ENCODE measurements around the gene RHOJ.

The RHOJ gene

GRCh38 chr14:63192085-63192484 is 12.2 kb upstream of the RHOJ start:
- TF ChIP-seq SUZ12 (IDR thresholded peaks at IDR 0.05; ENCODE audit: extremely low read depth, insufficient read depth, insufficient read length): no peak
- no peak for TF ChIP-seq YY1 (IDR thresholded peaks at IDR 0.05; ENCODE audit: insufficient read depth, insufficient read length)
- no peak for TF ChIP-seq ZNF274 (IDR thresholded peaks at IDR 0.05; ENCODE audit: low read depth, low read length)
- no peak for DNase-seq (ENCODE audit: low read depth, low spot score)
- Histone ChIP-seq H3K9ac (ENCODE audit: insufficient read length, low read depth) (no peak overlapping the region), H3K4me1 (ENCODE audit: insufficient read depth, insufficient read length) (no peaks in the 10 kb centered on the region), H3K36me3 (ENCODE audit: insufficient read depth, insufficient read length, low read length) (no peaks in the 10 kb centered on the region), H3K9me3 (ENCODE audit: insufficient read depth, low read length) (peaks cover 9% of the 10 kb centered on the region; the same call in 1 of the 2 replicates), H3K4me3 (ENCODE audit: insufficient read length, low read depth) (no peak overlapping the region), H3K27me3 (ENCODE audit: insufficient read depth, insufficient read length) (no peaks in the 10 kb centered on the region)

- Histone ChIP-seq H3K4me1 (ENCODE audit: insufficient read depth, insufficient read length) (no peaks in the 10 kb centered on the region), H3K36me3 (ENCODE audit: insufficient read depth, insufficient read length, low read length) (no peaks in the 10 kb centered on the region), H3K9ac (ENCODE audit: insufficient read length, low read depth) (no peak overlapping the region), H3K9me3 (ENCODE audit: insufficient read depth, low read length) (peaks cover 9% of the 10 kb centered on the region; the same call in 1 of the 2 replicates), H3K27me3 (ENCODE audit: insufficient read depth, insufficient read length) (no peaks in the 10 kb centered on the region), H3K4me3 (ENCODE audit: insufficient read length, low read depth) (no peak overlapping the region)
- no peak for DNase-seq (ENCODE audit: low read depth, low spot score)
- TF ChIP-seq SUZ12 (IDR thresholded peaks at IDR 0.05; ENCODE audit: extremely low read depth, insufficient read depth, insufficient read length): no peak
- no peak for TF ChIP-seq YY1 (IDR thresholded peaks at IDR 0.05; ENCODE audit: insufficient read depth, insufficient read length)
- no peak for TF ChIP-seq ZNF274 (IDR thresholded peaks at IDR 0.05; ENCODE audit: low read depth, low read length)
Measured at GRCh38 chr14:63193236-63193635, 11.0 kb upstream of the RHOJ start.

DNA sequence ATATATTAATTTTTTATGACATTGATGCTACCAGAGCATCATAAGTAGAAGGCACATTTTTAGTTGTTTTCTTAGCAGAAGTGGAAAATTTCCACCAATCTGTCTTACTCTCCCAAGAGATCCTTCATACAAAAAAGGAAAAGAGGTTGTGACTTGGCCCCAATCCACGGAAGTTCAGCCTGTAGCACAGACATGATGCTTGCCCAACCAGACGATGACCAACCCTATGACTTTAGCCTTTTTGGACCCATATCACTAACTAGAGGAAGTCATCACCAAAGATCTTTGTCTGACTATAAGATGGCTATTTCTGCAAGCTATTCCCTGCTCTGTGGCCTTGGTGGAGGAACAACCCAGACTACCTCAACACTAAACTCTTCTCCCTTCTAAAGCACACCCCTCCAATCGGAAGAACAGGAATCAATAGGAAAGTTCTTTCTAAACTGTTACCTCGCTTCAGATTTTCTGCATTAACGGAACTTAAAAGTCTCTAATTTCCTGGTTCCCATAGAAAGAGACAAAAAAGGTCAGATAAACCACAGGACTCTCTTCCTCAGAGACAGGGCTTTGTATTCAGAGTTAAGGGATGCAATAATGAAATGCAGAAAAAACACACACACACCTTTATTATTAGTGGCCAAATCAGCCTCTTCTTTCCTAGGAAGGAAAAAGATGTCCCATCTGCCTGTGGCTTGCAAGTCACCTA is 4.1 kb upstream of the RHOJ start:
- peaks cover 5% of the 10 kb centered on the region for H3K4me1 ChIP-seq (ENCODE audit: insufficient read depth, insufficient read length)
- H3K36me3 ChIP-seq (ENCODE audit: insufficient read depth, insufficient read length, low read length): no peaks in the 10 kb centered on the region
- H3K27me3 ChIP-seq (ENCODE audit: insufficient read depth, insufficient read length): no peaks in the 10 kb centered on the region
- H3K4me3 ChIP-seq (ENCODE audit: insufficient read length, low read depth): no peak overlapping the region
- no peak for DNase-seq (ENCODE audit: low read depth, low spot score)
- H3K9me3 ChIP-seq (ENCODE audit: insufficient read depth, low read length): 0 out of 2 replicates have a peak, but pooled peaks cover under 1% of the 10 kb centered on the region
- TF ChIP-seq ZNF274 (IDR thresholded peaks at IDR 0.05; ENCODE audit: low read depth, low read length) (no peak), YY1 (IDR thresholded peaks at IDR 0.05; ENCODE audit: insufficient read depth, insufficient read length) (no peak), SUZ12 (IDR thresholded peaks at IDR 0.05; ENCODE audit: extremely low read depth, insufficient read depth, insufficient read length) (no peak)
- H3K9ac ChIP-seq (ENCODE audit: insufficient read length, low read depth): no peak overlapping the region

GRCh38 chr14:63200767-63201166 is 3.5 kb upstream of the RHOJ start:
- Histone ChIP-seq H3K9me3 (ENCODE audit: insufficient read depth, low read length) (no peaks in the 10 kb centered on the region), H3K9ac (ENCODE audit: insufficient read length, low read depth) (no peak overlapping the region), H3K27me3 (ENCODE audit: insufficient read depth, insufficient read length) (no peaks in the 10 kb centered on the region), H3K36me3 (ENCODE audit: insufficient read depth, insufficient read length, low read length) (no peaks in the 10 kb centered on the region), H3K4me3 (ENCODE audit: insufficient read length, low read depth) (no peak overlapping the region), H3K4me1 (ENCODE audit: insufficient read depth, insufficient read length) (peaks cover 5% of the 10 kb centered on the region)
- DNase-seq (ENCODE audit: low read depth, low spot score): no peak
- TF ChIP-seq SUZ12 (IDR thresholded peaks at IDR 0.05; ENCODE audit: extremely low read depth, insufficient read depth, insufficient read length) (no peak), ZNF274 (IDR thresholded peaks at IDR 0.05; ENCODE audit: low read depth, low read length) (no peak), YY1 (IDR thresholded peaks at IDR 0.05; ENCODE audit: insufficient read depth, insufficient read length) (no peak)

DNA sequence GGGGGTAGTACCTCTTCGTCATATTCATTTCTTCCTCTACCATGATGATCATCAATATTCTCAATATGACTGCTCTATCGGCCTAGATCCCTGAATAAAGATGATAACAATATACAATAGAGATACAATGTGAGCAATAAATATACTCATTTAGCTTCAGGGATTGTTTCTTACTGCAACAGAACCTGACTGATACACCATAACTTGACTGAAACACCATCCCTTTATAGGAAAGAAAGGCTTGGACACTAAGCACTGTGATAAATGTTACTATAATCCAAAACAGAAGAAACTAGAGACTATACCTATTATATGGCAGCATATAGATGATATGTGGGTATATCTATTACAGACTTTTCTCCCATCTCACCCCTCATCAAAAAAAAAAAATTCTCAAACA is 1.2 kb upstream of the RHOJ start:
- Histone ChIP-seq H3K4me1 (ENCODE audit: insufficient read depth, insufficient read length) (peaks cover 5% of the 10 kb centered on the region), H3K36me3 (ENCODE audit: insufficient read depth, insufficient read length, low read length) (no peaks in the 10 kb centered on the region), H3K27me3 (ENCODE audit: insufficient read depth, insufficient read length) (no peaks in the 10 kb centered on the region), H3K4me3 (ENCODE audit: insufficient read length, low read depth) (no peak overlapping the region), H3K9ac (ENCODE audit: insufficient read length, low read depth) (no peak overlapping the region), H3K9me3 (ENCODE audit: insufficient read depth, low read length) (no peaks in the 10 kb centered on the region)
- TF ChIP-seq SUZ12 (IDR thresholded peaks at IDR 0.05; ENCODE audit: extremely low read depth, insufficient read depth, insufficient read length) (no peak), YY1 (IDR thresholded peaks at IDR 0.05; ENCODE audit: insufficient read depth, insufficient read length) (no peak), ZNF274 (IDR thresholded peaks at IDR 0.05; ENCODE audit: low read depth, low read length) (no peak)
- no peak for DNase-seq (ENCODE audit: low read depth, low spot score)

DNA sequence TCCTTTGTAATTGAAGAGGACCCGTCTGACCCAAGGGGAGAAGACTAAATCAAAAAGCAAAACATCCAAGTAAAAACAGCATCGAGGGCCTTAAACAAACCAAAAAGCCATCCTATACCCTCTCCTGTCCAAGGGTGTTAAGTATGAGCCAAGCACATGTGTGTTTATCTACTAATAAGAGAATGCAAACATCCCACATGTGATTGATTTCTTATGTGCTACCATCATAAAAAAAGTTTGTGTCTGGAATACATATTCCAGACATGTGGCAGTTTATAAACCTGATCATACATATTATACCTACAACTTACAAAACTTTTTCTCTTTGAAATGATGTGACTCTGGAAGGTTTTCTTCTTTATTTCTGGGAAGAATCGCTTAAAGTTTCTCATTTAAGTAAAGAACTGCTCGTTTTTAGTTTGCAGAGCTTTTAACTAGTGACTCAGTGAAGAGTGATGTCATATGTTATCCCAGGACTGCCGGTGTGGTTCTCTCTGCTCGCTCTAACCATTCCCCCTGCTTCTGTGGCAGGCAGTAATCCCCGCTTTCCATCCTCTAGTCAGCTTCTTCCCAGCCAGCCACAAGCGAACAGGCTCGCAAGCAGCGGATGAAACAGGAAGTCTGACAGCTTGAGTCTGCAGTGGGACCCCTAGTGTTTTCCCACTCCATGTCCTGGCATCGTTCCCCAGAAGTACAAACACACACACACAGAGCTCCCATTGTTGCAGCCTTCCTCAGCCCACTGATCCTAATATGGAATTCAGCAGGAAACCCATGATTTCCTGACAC is 431 bp upstream of the RHOJ start:
- Histone ChIP-seq H3K27me3 (ENCODE audit: insufficient read depth, insufficient read length) (no peaks in the 10 kb centered on the region), H3K4me1 (ENCODE audit: insufficient read depth, insufficient read length) (peaks cover 5% of the 10 kb centered on the region), H3K9me3 (ENCODE audit: insufficient read depth, low read length) (no peaks in the 10 kb centered on the region), H3K4me3 (ENCODE audit: insufficient read length, low read depth) (no peak overlapping the region), H3K36me3 (ENCODE audit: insufficient read depth, insufficient read length, low read length) (no peaks in the 10 kb centered on the region), H3K9ac (ENCODE audit: insufficient read length, low read depth) (no peak overlapping the region)
- TF ChIP-seq YY1 (IDR thresholded peaks at IDR 0.05; ENCODE audit: insufficient read depth, insufficient read length): no peak
- TF ChIP-seq ZNF274 (IDR thresholded peaks at IDR 0.05; ENCODE audit: low read depth, low read length): no peak
- no peak for TF ChIP-seq SUZ12 (IDR thresholded peaks at IDR 0.05; ENCODE audit: extremely low read depth, insufficient read depth, insufficient read length)
- DNase-seq (ENCODE audit: low read depth, low spot score): peak; percentile 9

- Histone ChIP-seq H3K27me3 (ENCODE audit: insufficient read depth, insufficient read length) (no peaks in the 10 kb centered on the region), H3K4me3 (ENCODE audit: insufficient read length, low read depth) (no peak overlapping the region), H3K36me3 (ENCODE audit: insufficient read depth, insufficient read length, low read length) (no peaks in the 10 kb centered on the region), H3K4me1 (ENCODE audit: insufficient read depth, insufficient read length) (peaks cover 5% of the 10 kb centered on the region), H3K9me3 (ENCODE audit: insufficient read depth, low read length) (no peaks in the 10 kb centered on the region), H3K9ac (ENCODE audit: insufficient read length, low read depth) (no peak overlapping the region)
- no peak for DNase-seq (ENCODE audit: low read depth, low spot score)
- TF ChIP-seq SUZ12 (IDR thresholded peaks at IDR 0.05; ENCODE audit: extremely low read depth, insufficient read depth, insufficient read length): no peak
- TF ChIP-seq YY1 (IDR thresholded peaks at IDR 0.05; ENCODE audit: insufficient read depth, insufficient read length): no peak
- no peak for TF ChIP-seq ZNF274 (IDR thresholded peaks at IDR 0.05; ENCODE audit: low read depth, low read length)
Measured at GRCh38 chr14:63205044-63205575, 867 bp downstream of the RHOJ start.
